LNCAP (cell line): ENCODE measurements around the gene BCAR1.

Experiments
- TF ChIP-seq, protein P1 (sequence below): fragments of 450-650 bp; IDR thresholded peaks from 2 replicates; pipeline ENCODE4 v1.5.1; 2017; ENCODE audit warnings: mild to moderate bottlenecking

BCAR1 gene

DNA sequence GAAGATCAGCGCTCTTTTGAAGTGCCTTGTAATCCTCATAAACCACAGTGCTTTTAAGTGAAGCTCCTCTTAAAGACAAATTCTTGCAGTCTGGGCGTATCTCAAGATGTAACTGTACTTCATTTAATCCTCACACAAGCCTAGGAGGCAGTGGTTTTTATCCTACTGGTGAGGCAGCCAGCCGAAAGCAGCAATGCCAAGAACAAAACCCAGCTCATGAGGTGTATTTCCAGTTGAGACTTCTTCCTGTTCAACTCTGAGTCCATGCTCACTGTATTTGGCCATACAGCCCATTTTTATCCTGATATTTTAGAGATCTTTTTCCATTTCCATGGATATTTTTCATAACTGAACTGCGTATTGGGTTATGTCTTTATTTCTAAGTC is 58.2 kb downstream of the BCAR1 start:
- TF ChIP-seq, protein P1, sequence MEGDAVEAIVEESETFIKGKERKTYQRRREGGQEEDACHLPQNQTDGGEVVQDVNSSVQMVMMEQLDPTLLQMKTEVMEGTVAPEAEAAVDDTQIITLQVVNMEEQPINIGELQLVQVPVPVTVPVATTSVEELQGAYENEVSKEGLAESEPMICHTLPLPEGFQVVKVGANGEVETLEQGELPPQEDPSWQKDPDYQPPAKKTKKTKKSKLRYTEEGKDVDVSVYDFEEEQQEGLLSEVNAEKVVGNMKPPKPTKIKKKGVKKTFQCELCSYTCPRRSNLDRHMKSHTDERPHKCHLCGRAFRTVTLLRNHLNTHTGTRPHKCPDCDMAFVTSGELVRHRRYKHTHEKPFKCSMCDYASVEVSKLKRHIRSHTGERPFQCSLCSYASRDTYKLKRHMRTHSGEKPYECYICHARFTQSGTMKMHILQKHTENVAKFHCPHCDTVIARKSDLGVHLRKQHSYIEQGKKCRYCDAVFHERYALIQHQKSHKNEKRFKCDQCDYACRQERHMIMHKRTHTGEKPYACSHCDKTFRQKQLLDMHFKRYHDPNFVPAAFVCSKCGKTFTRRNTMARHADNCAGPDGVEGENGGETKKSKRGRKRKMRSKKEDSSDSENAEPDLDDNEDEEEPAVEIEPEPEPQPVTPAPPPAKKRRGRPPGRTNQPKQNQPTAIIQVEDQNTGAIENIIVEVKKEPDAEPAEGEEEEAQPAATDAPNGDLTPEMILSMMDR, result no peak

DNA sequence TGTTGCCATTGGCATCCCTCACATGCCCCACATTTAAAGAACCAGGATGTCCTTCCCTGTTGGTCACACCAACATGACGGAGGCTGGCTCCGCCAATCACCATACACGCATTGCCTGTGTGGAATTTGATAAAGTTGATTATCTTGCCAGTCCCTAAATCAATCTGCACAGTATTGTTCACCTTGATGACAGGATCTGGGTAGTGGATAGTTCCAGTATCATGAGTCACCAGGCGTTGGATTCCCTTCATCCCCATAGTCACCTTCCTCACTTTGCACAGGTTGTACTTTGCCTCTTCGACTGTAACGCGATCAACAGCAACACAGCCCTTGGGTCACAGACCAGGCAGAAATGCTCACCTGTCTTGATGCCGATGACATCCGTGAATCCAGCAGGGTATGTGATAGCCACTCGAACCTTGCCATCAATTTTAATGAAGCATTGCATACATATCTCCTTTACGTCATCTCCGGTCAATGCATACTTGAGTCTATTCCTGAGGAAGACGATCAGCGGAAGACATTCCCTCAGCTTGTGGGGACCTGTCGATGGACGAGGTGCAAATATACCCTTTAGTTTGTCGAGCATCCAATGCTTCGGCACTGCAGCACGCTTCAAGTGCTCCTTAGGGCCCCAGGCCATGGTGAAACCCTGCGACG is 58.7 kb downstream of the BCAR1 start:
- TF ChIP-seq, protein P1, result no peak

GRCh38 chr16:75189638-75190245 is 61.7 kb downstream of the BCAR1 start:
- TF ChIP-seq, protein P1, result no peak

DNA sequence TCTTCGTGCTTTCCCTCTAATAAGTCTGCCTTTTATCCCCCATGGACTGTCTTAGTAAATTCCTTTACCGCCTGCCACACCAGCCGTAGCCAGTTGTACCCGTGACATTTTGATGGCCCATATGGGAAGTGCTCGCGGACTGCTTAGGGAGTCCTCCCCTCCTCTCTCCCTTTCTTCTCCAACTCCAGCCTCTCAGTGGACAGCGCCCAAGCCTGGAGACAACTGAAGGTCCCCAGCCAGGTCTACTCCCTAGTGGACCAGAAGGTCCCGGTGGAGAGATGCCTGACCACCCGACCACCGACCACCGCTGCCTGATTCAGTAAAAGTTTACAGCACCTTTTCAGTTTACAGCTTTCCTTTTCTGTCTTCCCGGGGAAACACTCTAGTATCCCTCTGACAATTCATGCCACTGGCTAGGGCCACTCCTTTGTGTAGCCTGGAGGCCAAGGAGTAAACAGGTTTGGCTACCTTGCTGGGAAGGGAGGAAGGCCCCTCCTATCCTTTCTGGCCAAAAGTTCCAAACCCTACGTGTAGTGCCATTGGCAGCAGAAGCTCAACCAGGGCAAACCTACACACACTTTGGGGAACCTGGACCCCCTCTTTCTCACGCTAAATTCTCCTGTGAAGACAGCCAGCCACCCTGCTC is 62.5 kb downstream of the BCAR1 start:
- TF ChIP-seq, protein P1, result no peak

GRCh38 chr16:75181630-75182029 is 69.8 kb downstream of the BCAR1 start:
- TF ChIP-seq, protein P1, result no peak

DNA sequence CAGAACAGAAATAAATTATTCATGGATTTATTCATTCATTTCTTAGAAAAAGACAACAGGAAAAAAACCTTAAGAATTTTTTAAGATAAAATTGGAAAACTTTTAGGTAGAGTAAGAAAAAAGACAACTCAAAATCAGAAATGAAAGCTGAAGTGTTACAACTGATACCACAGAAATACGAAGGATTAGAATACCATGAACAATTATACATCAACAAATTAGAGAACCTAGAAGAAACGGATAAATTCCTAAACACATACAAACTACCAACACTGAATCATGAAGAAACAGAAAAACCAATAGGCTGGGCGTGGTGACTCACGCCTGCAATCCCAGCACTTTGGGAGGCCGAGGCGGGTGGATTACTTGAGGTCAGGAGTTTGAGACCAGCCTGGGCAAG is 72.2 kb downstream of the BCAR1 start:
- TF ChIP-seq, protein P1, result no peak
